GM12864 (cell line): Measurements from ENCODE around the gene RAP1GDS1.
"Not testable (repeated sequence)": the region's sequence is repeated elsewhere in the genome, so short reads cannot be mapped to it uniquely, and the experiment has no call there.

Source experiments
- DNase-seq: peaks from one replicate; pipeline ENCODE4 v3.0.0-alpha.2; 2011; ENCODE audit warnings: low read depth
- H3K4me3 ChIP-seq: 2 replicates; pipeline ENCODE4 v1.5.1; 2011; ENCODE audit warnings: mild to moderate bottlenecking, low read depth, low read length, control low read depth
- CTCF ChIP-seq: IDR thresholded peaks from 2 replicates; pipeline ENCODE4 v1.5.1; 2011; ENCODE audit warnings: low read depth, mild to moderate bottlenecking, moderate library complexity, low read length, control low read depth, inconsistent platforms; ENCODE audit errors: missing control alignments

The RAP1GDS1 gene

DNA sequence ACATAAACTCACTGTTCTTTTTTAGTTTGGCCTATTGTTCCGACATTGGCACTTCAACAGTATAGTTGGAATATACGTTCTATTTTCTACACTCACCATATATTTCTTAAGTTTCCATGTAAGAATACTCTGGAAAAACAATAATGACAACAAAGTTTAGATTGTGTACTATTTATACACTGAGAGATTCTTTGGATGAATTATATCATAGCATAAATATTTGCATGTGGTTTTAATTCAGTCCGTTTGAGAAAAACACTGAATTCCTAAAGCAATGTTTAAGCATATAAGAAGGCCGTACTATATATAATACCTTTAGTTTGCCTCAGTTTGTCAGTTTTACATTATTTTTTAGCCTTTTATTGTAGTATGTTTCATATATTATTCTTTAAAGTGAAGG is 82.4 kb downstream of the RAP1GDS1 start:
- no peak overlapping the region for H3K4me3 ChIP-seq
- TF ChIP-seq CTCF: no peak
- DNase-seq: no peak

DNA sequence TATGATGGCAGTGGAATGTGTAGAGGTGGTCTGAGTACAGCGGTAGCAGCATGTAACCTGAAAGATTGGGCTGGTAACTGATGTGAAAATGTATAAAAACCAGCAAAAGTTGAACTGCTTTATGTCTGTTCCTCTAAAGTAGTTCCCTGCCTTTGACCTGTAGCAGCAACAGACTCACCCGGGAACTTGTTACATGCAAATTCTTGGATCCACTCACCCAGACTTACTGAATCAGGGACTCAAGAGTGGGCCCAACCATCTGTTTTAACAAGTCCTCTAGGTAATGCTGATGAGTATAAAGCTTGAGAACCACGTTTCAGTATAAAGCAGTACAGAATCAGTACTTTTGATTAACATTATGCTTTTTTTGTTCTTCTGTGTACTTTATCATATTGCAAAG is 84.7 kb downstream of the RAP1GDS1 start:
- H3K4me3 ChIP-seq: no peak overlapping the region
- no peak for DNase-seq
- TF ChIP-seq CTCF: no peak

DNA sequence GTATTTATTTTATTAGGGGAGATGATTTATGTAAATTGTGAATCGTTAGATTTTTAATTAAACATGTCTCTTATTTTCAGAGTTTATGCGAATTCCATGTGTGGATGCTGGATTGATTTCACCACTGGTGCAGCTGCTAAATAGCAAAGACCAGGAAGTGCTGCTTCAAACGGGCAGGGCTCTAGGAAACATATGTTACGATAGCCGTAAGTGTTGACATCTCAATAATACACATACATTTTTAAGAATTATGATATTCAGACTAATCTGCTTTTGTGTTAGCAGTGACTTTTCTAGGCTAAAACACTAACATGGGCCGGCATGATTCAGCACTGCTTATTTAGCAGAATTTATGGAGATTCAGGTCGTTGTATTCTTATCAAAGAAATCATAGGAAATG is 91.2 kb downstream of the RAP1GDS1 start:
- no peak for DNase-seq
- no peak overlapping the region for H3K4me3 ChIP-seq
- no peak for TF ChIP-seq CTCF

DNA sequence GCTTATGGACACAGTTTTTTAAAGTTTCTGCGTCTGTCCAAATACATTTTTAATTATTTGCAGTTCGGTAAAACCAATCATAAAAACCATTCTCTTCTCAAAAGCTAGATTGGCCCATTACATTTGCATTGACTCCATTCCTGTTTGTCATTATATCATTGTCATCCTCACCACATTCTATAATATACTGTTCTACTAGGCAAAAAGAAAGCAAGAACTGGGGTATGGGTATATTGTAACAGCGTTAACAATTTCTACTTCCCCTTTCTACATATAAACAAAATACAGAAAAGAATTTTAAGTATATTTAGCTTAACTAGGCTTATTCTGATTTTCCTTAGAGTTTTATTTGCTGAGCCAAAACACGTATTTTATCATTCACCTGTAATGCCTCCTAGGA is 91.8 kb downstream of the RAP1GDS1 start:
- no peak overlapping the region for H3K4me3 ChIP-seq
- DNase-seq: no peak
- TF ChIP-seq CTCF: no peak

GRCh38 chr4:98358630-98359248 is 97.6 kb downstream of the RAP1GDS1 start:
- no peak for DNase-seq
- no peak overlapping the region for H3K4me3 ChIP-seq
- TF ChIP-seq CTCF: no peak

DNA sequence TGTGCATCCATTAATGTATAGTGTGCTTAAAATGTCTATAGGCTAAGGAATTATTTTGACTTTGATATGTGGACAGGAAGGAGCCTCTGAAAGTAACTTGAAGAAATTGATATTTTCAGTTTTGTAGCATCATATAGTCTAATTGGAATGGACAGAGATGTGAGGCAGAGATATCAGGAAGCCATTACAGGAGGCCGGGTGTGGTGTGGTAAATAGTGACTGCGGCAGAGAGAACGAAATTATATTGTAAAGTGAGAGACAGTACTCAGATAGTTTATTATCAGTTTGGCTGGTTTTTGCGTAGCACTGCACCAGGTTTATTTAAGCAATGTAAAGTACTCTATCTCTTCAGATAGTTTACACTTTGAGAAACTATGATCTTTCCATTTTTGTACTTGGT is 98.5 kb downstream of the RAP1GDS1 start:
- DNase-seq: no peak
- no peak overlapping the region for H3K4me3 ChIP-seq
- no peak for TF ChIP-seq CTCF

DNA sequence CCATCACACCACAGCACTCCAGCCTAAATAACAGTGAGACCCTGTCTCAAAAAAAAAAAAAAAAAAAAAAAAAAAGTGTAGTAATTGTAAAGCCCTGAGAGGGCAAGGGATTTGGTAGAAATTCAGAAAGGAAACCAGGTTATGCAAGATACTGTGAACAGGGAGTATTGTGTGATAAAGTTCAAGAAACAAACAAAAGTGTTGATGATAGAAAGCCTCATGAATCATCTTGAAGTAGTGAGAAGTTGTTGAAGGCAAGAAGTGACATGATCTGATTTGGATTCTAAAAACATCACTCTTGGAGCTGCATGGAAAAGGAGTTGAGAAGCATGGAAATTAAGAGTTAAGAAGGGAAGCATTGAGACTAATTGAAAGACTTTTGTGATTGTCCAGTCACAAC is 102.2 kb downstream of the RAP1GDS1 start:
- H3K4me3 ChIP-seq: no peak overlapping the region
- no peak for DNase-seq
- TF ChIP-seq CTCF: no peak

- not testable (repeated sequence) for H3K4me3 ChIP-seq, DNase-seq
Observed at GRCh38 chr4:98366275-98366674, 105.1 kb downstream of the RAP1GDS1 start.

GRCh38 chr4:98368000-98368399 is 106.8 kb downstream of the RAP1GDS1 start:
- not testable (repeated sequence) for DNase-seq, H3K4me3 ChIP-seq
